Urothelium cell line (cell line): ENCODE data around the gene EXOC7.
A peak's percentile ranks its signal among the peaks of the same experiment; 100 is the strongest.

Source experiments
- DNase-seq: peaks from one replicate; pipeline ENCODE4 v3.0.0; 2011; ENCODE audit warnings: low spot score, mixed read lengths
- FAIRE-seq: peaks from 2 replicates; lab custom pipeline; 2011; peaks lifted over from hg19 to GRCh38; lab: Jason Lieb, UNC

Gene EXOC7

DNA sequence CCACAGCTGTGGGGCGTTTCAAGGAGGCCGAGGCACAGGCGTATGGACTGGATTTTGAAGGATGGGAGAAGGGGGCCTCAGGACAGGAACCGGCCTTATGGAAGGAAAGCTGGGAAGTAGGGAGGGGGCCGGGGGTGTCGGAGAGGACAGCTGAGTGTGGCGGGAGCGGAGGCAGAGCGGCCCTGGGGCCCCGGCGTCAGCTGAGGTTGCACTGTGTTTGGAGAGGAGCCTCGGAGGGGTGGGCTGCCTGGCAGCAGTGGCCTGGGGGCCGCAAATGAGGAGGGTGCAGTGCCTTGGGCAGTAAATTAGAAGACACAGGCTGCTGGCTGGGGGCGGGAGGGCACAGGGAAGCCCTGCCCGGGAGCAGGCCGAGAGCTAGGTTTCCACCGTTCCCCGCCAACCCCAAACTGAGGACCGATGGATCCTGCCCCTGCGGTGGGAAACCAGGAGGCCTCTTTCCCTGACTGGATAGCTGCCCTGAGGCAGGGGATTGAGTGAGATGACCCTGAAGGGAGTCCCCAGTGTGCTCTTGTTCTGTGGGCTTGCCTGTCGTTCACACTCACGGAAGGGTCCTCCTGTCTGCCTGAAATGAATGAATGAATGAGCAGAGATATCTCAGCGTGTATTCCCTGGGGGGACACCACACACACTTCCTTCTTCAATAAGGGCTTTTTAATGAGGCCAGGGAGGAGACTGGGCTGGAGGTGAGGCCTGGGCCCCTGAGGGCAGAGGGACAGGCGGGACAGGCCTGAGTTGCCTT lies 19.0 kb upstream of the EXOC7 start:
- no peak for DNase-seq
- no peak for FAIRE-seq

DNA sequence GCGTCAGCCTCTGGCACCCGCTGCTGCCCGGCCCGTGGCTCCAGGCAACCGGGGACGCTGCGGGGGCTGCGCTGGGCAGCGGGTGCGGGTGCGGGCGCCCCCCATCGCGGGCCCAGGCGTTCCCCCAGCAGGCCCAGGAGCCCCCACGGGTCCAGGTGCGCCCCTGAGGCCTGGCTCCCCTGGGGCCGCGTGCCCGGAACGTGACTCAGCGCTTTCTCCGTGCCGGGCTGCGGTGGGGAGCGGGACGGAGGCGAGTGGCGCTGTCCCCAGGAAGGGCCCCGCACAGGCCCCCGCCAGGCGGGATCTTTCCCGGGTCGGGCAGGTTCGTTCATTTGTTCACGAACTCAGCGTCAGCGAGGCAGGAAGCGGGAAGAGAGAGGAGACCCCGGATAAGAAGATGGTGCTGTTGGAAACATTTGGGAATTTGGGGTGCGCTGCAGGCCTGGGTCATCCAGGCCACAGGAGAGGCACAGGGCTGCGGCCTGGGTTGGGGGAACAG lies 18.4 kb upstream of the EXOC7 start:
- no peak for FAIRE-seq

DNA sequence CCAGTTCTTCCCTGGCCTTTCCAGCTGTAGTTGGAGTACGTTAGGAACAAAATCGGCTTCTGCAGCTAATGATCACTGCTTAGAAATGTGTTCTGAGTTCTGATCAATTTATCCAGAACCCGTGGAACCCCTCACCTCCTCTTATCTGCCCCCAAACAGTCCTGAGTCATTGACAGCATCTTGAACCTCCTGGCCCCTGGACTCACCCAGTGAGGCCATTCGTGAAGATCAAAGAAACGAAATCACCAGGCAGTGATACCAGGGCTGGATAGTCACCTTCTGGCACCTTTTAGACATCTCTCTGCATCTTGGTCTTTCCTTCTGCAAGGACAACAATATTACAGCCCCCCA lies 17.0 kb upstream of the EXOC7 start:
- FAIRE-seq = no peak
- no peak for DNase-seq

More for the DNA sequence above, 18.4 kb upstream of the EXOC7 start:
- no peak for DNase-seq

DNA sequence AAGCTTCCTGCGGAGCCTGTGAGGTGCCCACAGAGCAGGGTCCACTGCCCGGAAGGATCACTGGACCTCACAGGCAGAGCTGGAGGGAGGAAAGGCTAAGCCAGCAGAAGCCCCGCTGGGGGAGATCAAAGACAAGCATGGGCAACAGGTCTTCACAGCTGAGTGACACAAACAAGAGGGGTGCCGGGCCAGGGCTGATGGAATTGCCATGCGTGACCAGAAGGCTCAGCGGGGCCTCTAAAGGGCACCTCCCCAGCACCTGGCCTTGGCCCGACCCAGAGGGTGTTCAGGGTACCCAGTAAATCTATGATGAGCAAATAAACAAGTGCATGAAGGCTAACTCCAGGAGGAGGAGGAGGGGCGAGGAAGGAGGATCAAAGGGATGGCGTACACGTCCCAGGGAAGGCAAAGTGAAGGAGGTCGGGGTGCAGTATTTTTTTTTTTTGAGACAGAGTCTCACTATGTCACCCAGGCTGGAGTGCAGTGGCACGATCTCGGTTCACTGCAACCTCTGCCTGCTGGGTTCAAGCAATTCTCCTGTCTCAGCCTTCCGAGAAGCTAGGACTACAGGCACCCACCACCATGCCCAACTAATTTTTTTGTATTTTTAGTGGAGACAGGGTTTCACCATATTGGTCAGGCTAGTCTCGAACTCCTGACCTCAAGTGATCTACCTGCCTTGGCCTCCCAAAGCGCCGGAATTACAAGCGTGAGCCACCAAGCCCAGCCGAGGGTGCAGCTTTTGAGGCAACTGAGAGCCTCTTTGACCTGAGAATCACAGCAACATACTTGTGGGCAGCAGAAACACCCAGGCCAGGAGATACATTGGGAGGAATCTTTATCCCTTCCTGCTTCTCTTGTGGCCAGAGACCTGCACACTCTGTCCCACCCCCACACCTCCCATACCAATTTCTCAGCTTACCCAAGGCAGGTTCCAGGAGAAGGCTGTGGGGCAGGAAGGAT lies 16.1 kb upstream of the EXOC7 start:
- DNase-seq (no peak), FAIRE-seq (peak; percentile 37)

DNA sequence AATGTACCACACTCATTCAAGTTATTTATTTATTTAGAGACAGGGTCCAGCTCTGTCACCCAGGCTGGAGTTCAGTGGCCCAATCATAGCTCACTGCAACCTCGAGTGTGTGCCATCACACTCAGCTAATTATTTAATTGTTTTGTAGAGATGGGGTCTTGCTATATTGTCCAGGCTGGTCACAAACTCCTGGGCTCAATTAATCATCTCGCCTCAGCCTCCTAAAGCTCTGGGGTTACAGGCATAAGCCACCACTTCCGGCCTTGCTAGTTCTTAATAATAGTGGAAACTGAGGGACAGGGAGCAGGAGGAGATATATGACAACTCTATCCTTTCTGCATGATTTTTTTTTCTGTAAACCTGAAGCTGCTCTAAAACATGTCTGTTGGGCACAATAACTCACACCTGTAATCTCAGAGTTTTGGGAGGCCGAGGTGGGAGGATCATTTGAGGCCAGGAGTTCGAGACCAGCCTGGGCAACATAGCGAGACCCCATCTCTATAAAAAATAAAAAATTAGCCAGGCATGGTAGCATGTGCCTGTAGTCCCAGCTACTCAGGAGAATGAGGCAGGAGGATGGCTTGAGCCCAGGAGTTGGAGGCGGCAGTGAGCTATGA lies 11.7 kb upstream of the EXOC7 start:
- no peak for FAIRE-seq
- DNase-seq = no peak

DNA sequence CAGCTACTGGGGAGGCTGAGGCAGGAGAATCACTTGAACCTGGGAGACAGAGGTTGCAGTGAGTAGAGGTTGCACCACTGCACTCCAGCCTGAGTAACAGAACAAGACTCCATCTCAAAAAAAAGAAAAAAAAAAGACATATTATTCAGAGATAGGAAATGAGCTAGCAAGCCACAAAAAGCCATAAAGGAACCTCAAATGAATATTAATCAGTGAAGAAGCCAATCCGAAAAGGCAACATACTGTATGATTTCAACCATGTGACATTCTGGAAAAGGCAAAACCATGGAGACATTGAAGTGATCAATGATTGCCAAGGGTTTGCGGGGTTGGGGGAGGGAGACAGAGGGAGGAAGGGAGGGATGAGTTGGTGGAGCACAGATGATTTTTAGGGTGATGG lies 8.4 kb upstream of the EXOC7 start:
- FAIRE-seq = no peak
- DNase-seq = no peak

DNA sequence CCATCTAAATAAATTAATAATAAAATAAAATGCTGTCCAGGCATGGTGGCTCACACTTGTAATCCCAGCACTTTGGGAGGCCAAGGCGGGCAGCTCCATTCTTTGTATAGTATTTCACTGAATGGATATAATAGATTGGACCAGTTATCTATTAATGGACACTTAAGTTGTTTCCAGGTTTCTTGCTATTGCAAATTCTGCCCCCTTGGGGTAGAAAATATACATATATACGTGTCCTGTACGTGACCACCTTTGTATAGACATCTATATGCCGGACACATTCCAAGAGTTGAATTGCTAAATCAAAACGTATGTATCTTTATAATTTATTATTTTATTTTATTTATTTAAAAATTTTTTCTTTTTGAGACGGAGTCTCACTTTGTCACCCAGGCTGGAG lies 3.9 kb upstream of the EXOC7 start:
- DNase-seq = no peak
- FAIRE-seq = no peak

DNA sequence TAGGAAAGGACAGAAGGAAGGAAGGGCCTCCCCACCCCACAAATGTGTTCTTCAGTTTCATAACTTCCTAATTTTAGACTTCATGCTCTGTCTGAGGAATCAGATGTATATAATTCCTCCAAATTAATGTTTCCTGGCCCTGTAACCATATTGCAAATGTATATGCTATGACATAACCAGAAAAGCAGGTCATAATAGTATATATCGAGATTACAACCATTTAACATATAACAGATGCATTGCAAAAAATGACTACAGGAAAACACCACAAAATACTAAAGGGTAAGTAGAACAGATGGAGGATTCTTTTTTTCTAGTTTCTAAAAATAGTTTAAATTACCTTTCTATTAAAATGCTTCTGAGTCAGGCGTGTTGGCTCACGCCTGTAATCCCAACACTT lies 3.1 kb upstream of the EXOC7 start:
- FAIRE-seq (no peak), DNase-seq (no peak)

DNA sequence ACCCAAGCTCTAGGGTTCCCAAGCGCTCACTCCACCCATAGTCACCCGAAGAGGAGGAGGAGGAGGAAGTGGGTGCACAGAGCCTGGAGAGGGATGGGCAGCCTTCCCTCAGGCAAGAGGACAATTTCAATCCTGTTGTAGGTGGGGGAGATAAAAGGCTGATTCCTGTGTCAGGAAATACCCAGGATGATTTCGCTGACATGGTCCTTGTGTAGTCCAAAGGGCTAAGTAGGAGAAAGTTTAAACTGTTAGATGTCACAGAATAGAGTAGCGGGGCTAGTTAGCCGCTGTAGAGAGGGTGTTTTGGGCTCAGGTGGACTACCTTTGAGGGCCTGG lies 1.3 kb upstream of the EXOC7 start:
- no peak for DNase-seq
- no peak for FAIRE-seq

DNA sequence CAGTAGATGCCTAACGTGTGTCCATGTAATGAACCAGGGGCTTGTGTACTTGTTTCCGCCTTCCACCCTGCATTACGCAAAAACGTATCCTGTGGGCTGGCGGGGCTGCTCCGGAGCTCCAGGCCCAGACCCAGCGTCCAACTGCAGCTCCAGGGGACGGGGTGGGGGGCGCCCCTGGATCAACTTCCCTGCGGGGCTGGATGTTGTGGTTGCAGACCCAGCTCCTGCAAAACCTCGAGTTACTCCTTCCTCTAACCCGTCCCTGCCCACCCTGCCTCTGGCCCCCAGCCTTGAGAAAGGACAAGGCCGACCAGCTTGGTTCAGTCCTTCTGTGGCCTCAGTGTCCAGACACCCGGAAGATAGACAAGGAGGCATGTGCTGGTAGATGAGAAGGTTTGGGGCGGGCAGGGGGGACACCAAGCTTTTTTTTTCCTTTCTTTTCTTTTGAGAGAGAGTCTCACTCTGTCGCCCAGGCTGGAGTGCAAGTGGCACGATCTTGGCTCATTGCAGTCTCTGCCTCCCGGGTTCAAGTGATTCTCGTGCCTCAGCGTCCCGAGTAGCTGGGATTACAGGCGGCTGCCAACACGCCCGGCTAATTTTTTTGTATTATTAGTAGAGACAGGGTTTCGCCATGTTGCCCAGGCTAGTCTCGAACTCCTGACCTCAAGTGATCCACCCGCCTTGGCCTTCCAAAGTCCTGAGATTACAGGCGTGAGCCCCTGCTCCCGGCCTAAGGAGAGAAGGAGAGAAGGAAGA lies 731 bp upstream of the EXOC7 start:
- FAIRE-seq = no peak

DNA sequence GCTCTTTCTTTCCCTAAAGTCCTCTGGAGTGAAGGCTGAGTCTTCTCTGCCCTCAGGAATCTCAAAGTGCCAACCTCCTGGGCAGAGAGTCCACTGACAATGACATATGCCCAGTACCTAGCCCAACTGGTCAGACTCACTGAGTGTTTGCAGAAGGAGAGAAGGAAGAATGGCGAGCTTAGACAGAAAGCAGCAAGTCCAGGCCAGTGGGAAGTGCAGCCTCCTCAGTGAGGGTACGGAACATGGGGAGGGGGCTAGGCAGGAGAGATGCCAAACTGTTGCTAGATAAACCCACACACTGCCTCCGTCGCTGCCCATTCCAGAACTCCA lies 678 bp downstream of the EXOC7 start:
- FAIRE-seq (no peak), DNase-seq (no peak)

More for the DNA sequence above, 731 bp upstream of the EXOC7 start:
- DNase-seq = no peak

DNA sequence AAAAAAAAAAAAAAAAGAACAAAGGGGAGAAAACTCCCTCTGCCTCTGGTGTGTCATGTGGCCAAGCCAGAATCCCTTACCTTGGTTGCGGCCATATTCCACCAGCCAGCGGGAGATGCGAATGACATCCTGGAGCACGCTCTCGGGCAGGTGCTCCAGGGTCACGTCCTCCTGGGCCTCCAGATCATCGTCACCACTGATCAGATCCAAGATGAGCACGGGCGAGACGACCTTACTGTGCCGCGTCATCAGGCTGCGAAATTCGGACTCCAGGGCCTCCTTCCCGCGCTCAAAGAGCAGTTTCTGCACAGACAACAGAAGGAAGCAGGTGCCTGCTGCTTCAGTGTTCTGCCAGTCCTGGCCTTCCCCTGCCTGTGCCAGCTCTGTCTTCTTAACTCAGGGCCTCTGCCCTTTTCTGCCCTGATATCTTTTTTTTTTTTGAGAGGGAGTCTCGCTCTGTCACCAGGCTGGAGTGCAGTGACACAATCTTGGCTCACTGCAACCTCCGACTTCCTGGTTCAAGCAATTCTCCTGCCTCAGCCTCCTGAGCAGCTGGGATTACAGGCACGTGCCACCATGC lies 5.8 kb downstream of the EXOC7 start:
- no peak for FAIRE-seq
- no peak for DNase-seq

DNA sequence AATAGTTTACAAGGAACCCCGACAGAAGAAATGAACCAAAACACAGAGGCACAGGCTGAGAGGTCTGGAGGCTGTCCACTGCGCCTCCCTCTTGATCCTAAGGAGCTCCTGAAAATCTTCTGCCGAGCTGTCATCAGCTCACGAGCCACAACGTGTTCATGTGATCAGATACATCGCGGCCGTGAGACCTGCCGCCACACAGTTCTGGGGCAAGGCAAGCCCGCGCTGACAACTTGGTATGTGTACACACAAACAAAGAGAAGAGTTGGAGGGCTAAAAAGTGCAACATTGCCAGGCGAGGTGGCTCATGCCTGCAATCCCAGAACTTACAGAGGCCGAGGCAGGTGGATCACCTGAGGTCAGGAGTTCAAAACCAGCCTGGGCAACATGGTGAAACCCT lies 7.6 kb downstream of the EXOC7 start:
- FAIRE-seq (no peak), DNase-seq (no peak)

DNA sequence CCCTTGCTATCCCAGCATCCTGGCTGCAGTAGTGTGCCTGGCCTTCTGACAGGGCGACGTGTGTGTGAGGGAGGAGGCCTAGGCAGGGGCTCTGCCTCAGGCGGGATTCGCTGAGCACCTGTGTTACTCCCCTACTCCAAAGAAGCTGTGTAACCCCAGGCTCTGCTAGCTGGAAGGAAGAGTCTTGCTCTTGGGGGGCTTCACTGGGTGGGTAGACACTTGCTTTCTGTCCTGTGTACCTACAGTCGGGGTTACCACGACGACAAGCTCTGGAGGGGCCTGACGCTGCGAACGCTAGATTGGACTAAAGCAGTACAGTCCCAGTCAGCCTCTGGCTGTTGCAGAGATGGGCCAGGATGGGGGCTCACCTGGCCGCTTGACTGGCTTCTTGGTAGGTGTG lies 9.5 kb downstream of the EXOC7 start:
- DNase-seq (no peak), FAIRE-seq (no peak)

DNA sequence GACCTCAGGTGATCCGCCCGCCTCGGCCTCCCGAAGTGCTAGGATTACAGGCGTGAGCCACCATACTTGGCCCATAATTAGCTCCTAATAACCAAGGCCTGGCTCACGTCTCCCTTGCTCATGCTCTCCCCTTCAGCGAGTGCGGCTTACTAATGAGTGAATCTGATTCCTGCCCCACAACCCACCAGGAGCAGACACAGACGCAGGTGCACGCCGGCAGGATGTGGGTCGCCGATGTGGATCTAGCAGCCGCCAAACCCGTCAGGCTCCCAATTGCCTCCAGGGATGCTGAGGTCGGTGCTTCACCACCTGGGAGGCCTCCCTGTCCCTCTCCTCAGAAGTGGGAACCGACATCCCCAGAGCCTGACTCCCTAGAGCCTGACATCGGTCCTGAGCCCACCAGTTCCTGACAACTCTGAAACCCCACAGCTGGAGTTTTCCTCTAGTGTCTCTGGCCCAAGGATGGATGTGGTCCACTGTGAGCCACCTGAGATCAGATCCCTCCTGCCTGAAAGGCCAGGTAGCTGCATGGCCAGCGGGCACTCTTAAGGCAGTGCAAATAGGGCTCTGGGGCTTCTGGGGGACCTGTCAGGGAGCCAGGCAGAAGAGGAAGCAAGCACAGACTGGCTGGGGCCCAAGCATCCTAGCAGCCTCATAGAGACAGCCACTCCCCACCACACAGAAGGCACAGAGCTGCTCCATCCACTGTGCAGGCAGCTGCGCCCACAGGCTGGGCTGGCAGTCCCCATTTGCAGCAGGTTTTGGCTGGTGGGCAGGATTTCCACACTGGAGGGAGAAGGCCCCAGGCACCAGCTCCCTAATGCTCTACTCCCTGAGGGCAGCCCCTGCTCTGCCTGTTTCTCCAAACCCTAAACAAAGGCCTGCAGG lies 10.8 kb downstream of the EXOC7 start:
- no peak for DNase-seq
- FAIRE-seq = no peak

DNA sequence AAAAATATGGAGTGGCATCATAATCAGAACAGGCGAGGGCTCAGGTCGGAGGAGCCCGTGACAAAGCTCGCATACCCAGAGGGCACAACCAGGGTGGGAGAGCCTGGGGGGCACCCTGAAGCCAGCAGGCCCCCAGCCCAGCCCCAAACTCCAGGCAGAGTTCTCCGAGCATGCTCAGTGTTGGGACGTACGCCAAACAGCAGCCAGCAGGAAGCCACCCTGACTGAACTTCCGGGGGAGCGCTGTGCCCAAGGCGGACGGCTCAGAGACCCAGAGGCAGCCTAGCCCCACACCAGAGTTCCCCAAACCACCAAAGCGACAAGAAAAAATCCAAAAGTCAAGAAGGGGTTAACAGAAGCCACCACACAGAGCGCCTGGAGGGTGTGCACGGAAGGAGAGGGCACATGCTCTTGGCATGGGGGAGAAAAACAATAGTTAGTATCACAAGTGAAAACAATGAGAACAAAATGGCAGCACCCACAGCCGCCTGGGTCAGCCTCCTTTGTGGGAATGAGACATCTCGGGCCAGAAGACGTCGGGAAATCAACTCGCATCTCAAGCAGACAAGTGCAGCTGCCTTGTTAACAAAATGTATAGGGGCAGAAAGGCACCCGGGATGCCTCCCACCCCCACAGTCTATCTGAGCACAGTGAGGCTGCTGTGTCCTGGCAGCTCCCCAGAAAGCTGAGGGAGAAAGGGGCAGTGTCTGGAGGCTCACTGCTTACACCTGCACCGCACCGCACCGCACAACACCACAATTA lies 11.9 kb downstream of the EXOC7 start:
- no peak for DNase-seq
- FAIRE-seq = no peak

DNA sequence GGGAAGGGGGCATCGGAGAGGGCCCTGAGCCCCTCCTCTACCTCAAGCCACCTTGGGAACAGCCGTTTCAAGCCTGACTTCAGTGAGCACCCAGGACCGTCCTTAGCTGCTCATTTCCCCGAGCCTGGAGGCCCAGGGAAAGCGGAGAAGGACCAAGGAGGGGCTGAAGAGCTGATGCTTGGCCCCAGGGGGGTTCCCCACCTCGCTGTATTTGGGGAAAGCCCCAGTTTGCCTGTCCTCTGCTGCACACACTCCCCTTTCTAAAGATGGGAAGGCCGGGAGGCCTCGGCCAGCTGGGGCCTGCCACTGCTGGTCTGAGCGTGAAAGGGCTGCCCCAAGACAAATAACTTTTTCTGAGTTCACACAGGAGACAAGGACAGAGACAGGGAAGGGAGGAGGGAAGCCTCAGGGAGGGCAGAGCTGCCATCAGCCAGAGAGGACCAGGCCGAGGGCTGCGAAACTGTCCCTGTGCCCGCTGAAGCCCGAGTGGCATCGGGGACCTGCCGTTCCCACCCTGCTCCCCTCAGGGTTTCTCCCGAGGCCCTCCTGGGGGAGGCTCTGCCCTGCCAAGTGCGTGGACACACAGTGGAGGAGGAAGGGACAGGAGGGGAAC lies 13.0 kb downstream of the EXOC7 start:
- DNase-seq = no peak
- no peak for FAIRE-seq

DNA sequence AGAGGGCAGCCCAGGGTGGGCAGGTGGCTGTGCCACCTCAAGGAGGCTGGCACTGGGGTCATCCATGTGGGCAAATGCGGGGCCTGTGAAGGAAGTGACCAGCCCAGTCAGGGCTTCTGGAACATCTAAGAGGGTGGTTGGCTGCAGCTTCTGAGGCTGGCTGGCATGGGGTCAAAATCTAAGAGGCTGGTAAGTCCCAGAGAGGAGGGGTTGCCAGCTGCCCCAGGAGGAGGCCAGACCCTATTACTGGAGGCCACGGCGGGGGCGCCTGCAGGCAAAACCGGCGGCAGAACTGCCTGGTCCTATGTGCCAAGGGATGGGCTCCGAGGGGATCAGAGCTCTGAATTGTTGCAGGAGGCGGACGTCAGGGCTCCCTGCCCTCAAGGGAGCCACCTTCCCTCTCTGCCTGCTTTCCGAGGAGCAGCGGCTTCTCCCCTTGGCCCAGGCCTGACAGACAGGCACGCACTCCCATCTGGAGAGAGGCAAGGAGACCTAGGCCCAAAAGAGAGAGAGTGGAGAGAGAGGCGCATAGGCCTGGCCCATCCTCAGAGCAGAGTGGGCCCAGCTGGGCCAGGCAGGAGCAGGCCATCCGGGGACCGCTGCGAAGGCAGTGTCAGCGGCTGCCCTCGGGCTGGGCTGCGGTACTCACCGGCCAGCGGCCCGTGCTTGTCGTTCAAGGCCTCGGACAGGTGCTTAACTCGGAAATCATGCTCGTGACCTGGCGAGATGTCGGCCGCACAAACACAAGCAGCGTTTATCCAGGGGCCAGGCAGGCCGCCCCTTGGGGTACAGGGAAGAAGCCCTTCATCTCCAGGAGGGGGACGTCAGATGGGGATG lies 13.7 kb downstream of the EXOC7 start:
- DNase-seq = no peak

More for the DNA sequence above, 13.7 kb downstream of the EXOC7 start:
- FAIRE-seq = no peak
